K562 (cell line): Measurements from ENCODE around the gene CEP89. TPM values are rescaled to one million over a fixed set of nuclear protein-coding genes. Genes with fewer than 3 reads are reported as not detected.

Experiments used
- BRD9 ChIP-seq: fragments of 450-650 bp; IDR thresholded peaks from 2 replicates; pipeline ENCODE4 v1.6.1; 2018; ENCODE audit warnings: low read depth; ENCODE audit not compliant: partially characterized antibody
- ELF1 ChIP-seq: fragments of 200-800 bp; sonication (Bioruptor generic); IDR thresholded peaks from 2 replicates; pipeline ENCODE4 v1.6.1; 2016; ENCODE audit warnings: missing genetic modification characterization, missing compliant biosample characterization
- EP300 ChIP-seq: IDR thresholded peaks from 2 replicates; pipeline ENCODE4 v1.6.1; 2012; ENCODE audit warnings: low read length, improper control_type of control experiment
- JUND ChIP-seq, 2 experiments: IDR thresholded peaks; 2 replicates in 1 of 2; 3 replicates in 1 of 2; pipeline ENCODE4 v1.6.1; 2011; ENCODE audit warnings: borderline replicate concordance in 2 of 2, low read depth in 2 of 2, low read length in 2 of 2, improper control_type of control experiment in 1 of 2, missing biosample characterization in 1 of 2, missing genetic modification characterization in 1 of 2, missing genetic modification reagents in 1 of 2
- LARP7 ChIP-seq: fragments of 450-650 bp; IDR thresholded peaks from 2 replicates; pipeline ENCODE4 v1.6.1; 2016
- LCOR ChIP-seq: sonication (generic); formaldehyde crosslinking; IDR thresholded peaks from 2 replicates; pipeline ENCODE4 v1.8.0; 2022; ENCODE audit warnings: mild to moderate bottlenecking, missing genetic modification reagents
- NELFE ChIP-seq: IDR thresholded peaks from 2 replicates; pipeline ENCODE4 v1.6.1; 2011; ENCODE audit warnings: mild to moderate bottlenecking; ENCODE audit not compliant: insufficient read depth, insufficient read length
- SMAD2 ChIP-seq: fragments of 150-350 bp; IDR thresholded peaks from 2 replicates; pipeline ENCODE4 v1.6.1; 2014; ENCODE audit warnings: low read depth, mild to moderate bottlenecking, low read length
- ZNF282 ChIP-seq: sonication (generic); formaldehyde crosslinking; IDR thresholded peaks from 2 replicates; pipeline ENCODE4 v1.8.1; 2023; ENCODE audit warnings: missing genetic modification reagents
- ZNF324 ChIP-seq: fragments of 250-450 bp; sonication (Bioruptor Pico); IDR thresholded peaks from 2 replicates; pipeline ENCODE4 v1.4.0; 2020; ENCODE audit warnings: mild to moderate bottlenecking
- polyA plus RNA-seq, 8 experiments: library from polyadenylated mRNA; depleted of rRNA in 4 of 8; stranded (reverse) in 5 of 8; unstranded in 3 of 8; fragments of >200 nt; fragmentation: Nextera tagmentation in 2 of 8; fragmentation: Illumina TruSeq in 1 of 8; extraction: Ambion mirVana in 2 of 8; extraction: Trizol in 1 of 8; gene quantifications; 2 replicates each; pipeline versions ENCODE4 v1.2.1 to v1.2.3, GENCODE V29; 2011 to 2014; ENCODE audit warnings: inconsistent platforms in 1 of 8, missing spikeins in 1 of 8
- total RNA-seq, 7 experiments: library from RNA; depleted of rRNA in 6 of 7; stranded (reverse); fragments of >200 nt in 6 of 7; fragmentation: Illumina TruSeq in 2 of 7; extraction: Trizol in 2 of 7; gene quantifications; 2 replicates each; pipeline versions ENCODE4 v1.2.1 to v1.2.3, GENCODE V29; 2011 to 2021; ENCODE audit warnings: low replicate concordance in 1 of 7
- TF ChIP-seq, protein P1 (sequence below): fragments of 250-450 bp; sonication (Bioruptor Pico); IDR thresholded peaks from 2 replicates; pipeline ENCODE4 v1.5.0; 2021; ENCODE audit warnings: mild to moderate bottlenecking, moderate library complexity
- TF ChIP-seq, protein P2 (sequence below), 2 experiments: fragments of 450-650 bp; IDR thresholded peaks; 2 replicates each; pipeline ENCODE4 v1.6.1; 2016
- TF ChIP-seq, protein P3 (sequence below): fragments of 450-650 bp; formaldehyde crosslinking; IDR thresholded peaks from 2 replicates; pipeline ENCODE4 v1.4.0; 2020; ENCODE audit warnings: mild to moderate bottlenecking, moderate library complexity
- TF ChIP-seq, protein P4 (sequence below): fragments of 200-800 bp; sonication (Bioruptor generic); IDR thresholded peaks from 2 replicates; pipeline ENCODE4 v1.6.1; 2017; ENCODE audit warnings: missing genetic modification characterization, missing compliant biosample characterization
- TF ChIP-seq, protein P5 (sequence below), 2 experiments: IDR thresholded peaks in 1 of 2; conservative IDR thresholded peaks in 1 of 2; 2 replicates each; pipeline ENCODE4 v1.6.1; 2016; ENCODE audit warnings: low read depth in 2 of 2, mild to moderate bottlenecking in 1 of 2, missing compliant biosample characterization in 1 of 2, missing genetic modification characterization in 1 of 2, moderate library complexity in 1 of 2

The CEP89 gene
- total and polyA plus RNA-seq, 9 of the 15 experiments (the other 6 are each of a cell fraction or from before 2014, with no cell fraction given), result 5.5 to 15.0 (median 7.2) TPM

DNA sequence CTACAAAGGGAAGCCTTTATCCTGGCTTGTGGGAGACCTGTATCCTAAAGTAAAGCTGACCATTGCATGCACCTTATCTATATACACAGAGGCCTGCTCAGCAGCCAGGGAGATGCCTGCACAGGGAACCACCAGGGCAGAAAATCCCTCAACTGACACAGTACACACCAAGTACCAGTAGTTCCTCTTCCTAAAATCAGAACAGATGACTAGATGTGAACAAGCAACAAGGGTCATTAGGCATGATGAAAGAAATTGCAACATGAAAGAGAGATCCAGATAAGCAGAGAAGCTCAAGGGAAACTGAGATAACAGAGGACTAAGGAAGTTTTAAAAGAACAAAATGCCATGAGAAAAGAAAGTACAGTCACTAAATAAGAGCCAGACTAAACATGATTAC lies 62.5 kb downstream of the CEP89 start (continued):
- TF ChIP-seq, protein P1, sequence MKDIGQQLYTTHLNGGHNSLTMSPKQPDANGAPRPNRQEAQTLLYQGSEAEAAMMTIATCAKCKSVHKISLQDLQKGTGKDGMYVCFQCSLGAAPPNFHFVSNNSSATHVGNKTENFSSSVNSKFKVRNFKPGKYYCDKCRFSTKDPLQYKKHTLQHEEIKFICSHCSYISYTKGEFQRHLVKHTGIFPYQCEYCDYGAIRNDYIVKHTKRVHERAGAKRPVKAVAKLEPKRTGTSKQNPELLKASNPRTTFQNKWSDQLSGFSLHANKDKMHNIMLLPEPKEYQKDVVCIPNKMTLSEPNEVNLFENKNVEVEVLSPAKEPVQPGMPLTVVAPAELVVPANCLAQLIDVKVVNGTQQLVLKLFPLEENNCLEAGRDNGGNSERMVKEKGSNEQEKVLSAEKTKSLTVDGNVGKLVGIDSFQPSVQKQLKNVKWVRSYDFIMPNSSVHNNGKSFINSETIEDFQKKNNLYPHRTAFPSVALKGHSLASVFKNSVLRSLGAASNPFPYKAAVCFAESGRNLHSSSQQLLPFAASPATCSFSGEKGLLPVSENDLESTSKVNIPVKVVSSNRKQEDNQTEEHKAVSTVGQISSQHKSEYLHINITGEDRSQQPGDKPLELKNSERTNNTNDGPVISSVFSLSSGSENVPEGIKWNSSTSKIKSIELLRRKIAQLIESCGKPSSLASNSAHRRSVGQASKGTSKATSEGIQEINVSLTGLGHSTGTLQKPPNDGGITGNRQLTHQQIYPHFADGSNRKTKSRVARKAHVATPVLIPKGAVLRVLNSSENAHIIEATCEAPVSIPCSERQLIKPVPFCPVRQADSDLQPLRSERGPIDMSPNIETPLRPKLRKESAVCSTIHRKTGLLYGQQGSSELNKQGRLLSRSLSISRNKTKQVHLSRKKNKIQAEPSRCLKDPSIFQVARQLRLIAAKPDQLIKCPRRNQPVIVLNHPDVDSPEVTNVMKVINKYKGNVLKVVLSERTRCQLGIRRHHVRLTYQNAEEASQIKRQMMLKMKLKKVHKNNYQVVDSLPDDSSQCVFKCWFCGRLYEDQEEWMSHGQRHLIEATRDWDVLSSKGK (CRISPR knock-in tag), result no peak
- TF ChIP-seq ZNF282 (CRISPR knock-in tag) (no peak), EP300 (peak; percentile 89), ZNF324 (no peak), SMAD2 (no peak), BRD9 (no peak), JUND (IDR thresholded peaks at IDR 0.05; ENCODE audit: borderline replicate concordance, low read depth, low read length) (peak; percentile 73), JUND (tag; IDR thresholded peaks at IDR 0.05; ENCODE audit: borderline replicate concordance, low read depth, low read length) (peak; percentile 45; the same call in 1 of the 3 replicates), LARP7 (no peak), LCOR (CRISPR knock-in tag) (no peak), NELFE (no peak), ELF1 (tag) (no peak)
- TF ChIP-seq, protein P2, sequence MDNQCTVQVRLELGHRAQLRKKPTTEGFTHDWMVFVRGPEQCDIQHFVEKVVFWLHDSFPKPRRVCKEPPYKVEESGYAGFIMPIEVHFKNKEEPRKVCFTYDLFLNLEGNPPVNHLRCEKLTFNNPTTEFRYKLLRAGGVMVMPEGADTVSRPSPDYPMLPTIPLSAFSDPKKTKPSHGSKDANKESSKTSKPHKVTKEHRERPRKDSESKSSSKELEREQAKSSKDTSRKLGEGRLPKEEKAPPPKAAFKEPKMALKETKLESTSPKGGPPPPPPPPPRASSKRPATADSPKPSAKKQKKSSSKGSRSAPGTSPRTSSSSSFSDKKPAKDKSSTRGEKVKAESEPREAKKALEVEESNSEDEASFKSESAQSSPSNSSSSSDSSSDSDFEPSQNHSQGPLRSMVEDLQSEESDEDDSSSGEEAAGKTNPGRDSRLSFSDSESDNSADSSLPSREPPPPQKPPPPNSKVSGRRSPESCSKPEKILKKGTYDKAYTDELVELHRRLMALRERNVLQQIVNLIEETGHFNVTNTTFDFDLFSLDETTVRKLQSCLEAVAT (IDR thresholded peaks at IDR 0.05), result no peak
- TF ChIP-seq, protein P3, sequence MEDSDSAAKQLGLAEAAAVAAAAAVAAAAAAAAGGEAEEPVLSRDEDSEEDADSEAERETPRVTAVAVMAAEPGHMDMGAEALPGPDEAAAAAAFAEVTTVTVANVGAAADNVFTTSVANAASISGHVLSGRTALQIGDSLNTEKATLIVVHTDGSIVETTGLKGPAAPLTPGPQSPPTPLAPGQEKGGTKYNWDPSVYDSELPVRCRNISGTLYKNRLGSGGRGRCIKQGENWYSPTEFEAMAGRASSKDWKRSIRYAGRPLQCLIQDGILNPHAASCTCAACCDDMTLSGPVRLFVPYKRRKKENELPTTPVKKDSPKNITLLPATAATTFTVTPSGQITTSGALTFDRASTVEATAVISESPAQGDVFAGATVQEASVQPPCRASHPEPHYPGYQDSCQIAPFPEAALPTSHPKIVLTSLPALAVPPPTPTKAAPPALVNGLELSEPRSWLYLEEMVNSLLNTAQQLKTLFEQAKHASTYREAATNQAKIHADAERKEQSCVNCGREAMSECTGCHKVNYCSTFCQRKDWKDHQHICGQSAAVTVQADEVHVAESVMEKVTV (CRISPR knock-in tag), result no peak
- TF ChIP-seq, protein P4, sequence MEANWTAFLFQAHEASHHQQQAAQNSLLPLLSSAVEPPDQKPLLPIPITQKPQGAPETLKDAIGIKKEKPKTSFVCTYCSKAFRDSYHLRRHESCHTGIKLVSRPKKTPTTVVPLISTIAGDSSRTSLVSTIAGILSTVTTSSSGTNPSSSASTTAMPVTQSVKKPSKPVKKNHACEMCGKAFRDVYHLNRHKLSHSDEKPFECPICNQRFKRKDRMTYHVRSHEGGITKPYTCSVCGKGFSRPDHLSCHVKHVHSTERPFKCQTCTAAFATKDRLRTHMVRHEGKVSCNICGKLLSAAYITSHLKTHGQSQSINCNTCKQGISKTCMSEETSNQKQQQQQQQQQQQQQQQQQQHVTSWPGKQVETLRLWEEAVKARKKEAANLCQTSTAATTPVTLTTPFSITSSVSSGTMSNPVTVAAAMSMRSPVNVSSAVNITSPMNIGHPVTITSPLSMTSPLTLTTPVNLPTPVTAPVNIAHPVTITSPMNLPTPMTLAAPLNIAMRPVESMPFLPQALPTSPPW (CRISPR knock-in tag), result no peak
- TF ChIP-seq, protein P5, sequence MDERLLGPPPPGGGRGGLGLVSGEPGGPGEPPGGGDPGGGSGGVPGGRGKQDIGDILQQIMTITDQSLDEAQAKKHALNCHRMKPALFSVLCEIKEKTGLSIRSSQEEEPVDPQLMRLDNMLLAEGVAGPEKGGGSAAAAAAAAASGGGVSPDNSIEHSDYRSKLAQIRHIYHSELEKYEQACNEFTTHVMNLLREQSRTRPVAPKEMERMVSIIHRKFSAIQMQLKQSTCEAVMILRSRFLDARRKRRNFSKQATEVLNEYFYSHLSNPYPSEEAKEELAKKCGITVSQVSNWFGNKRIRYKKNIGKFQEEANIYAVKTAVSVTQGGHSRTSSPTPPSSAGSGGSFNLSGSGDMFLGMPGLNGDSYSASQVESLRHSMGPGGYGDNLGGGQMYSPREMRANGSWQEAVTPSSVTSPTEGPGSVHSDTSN (CRISPR knock-in tag; IDR thresholded peaks at IDR 0.05; ENCODE audit: low read depth), result no peak
- TF ChIP-seq, protein P5 (tag; conservative IDR thresholded peaks at IDR 0.05; ENCODE audit: low read depth), result no peak
